ENCODE results near the gene CKS1B. TPM values are rescaled to one million over a fixed set of nuclear protein-coding genes. Genes with fewer than 3 reads are reported as not detected.
A peak's percentile ranks its signal among the peaks of the same experiment; 100 is the strongest.
"Not testable (repeated sequence)": the region's sequence is repeated elsewhere in the genome, so short reads cannot be mapped to it uniquely, and the experiment has no call there.

The CKS1B gene
- polyA plus RNA-seq, 1 experiment, result 111 TPM

- peaks cover 10% of the 10 kb centered on the region for H3K36me3 ChIP-seq (ENCODE audit: control insufficient read depth, insufficient read depth, low read length)
- ChIA-PET POLR2A (no interaction called here), CTCF (interaction anchor here (0.9 to 3.6 kb wide), 8 partner anchors 10 to 101 kb away, joined by 3 to 23 read pairs (median 4); partner anchors contain the start of genes ADAM15, LENEP and PBXIP1)
- H3K4me3 ChIP-seq (ENCODE audit: low read depth, low read length), result peak overlapping the region; percentile 62
- TF ChIP-seq CTCF (IDR thresholded peaks at IDR 0.05; ENCODE audit: insufficient read depth, low read depth, low read length), result no peak
- no peaks in the 10 kb centered on the region for H3K27me3 ChIP-seq (ENCODE audit: control insufficient read depth, insufficient read depth, low read length)
- no peak for DNase-seq (ENCODE audit: low read depth)
Observed at GRCh38 chr1:154983776-154984466, 9.4 kb downstream of the CKS1B start.

- not testable (repeated sequence) for H3K4me3 ChIP-seq (ENCODE audit: low read depth, low read length)
- ChIA-PET CTCF (interaction anchor here (1.2 kb wide), 1 partner anchor 31 kb away, joined by 4 read pairs; no protein-coding TSS in a partner anchor), POLR2A (interaction anchor here (0.6 kb wide), 2 partner anchors 17 to 75 kb away, joined by 8 to 10 read pairs; no protein-coding TSS in a partner anchor)
Observed at GRCh38 chr1:154986736-154987135, 12.3 kb downstream of the CKS1B start.

GRCh38 chr1:154987326-154987725, 12.8 kb downstream of the CKS1B start:
- H3K27me3 ChIP-seq (ENCODE audit: control insufficient read depth, insufficient read depth, low read length), result no peaks in the 10 kb centered on the region
- peaks cover 17% of the 10 kb centered on the region for H3K36me3 ChIP-seq (ENCODE audit: control insufficient read depth, insufficient read depth, low read length)
- TF ChIP-seq CTCF (IDR thresholded peaks at IDR 0.05; ENCODE audit: insufficient read depth, low read depth, low read length), result no peak
- H3K4me3 ChIP-seq (ENCODE audit: low read depth, low read length), result no peak overlapping the region
- no peak for DNase-seq (ENCODE audit: low read depth)
- ChIA-PET CTCF (interaction anchor here (0.7 to 1.7 kb wide), 8 partner anchors 9 to 73 kb away, joined by 3 to 6 read pairs (median 4); partner anchors contain the start of gene PYGO2), POLR2A (no interaction called here)

More at GRCh38 chr1:154986736-154987135, 12.3 kb downstream of the CKS1B start:
- DNase-seq (ENCODE audit: low read depth); H3K27me3 ChIP-seq (ENCODE audit: control insufficient read depth, insufficient read depth, low read length): not testable (repeated sequence)
- H3K36me3 ChIP-seq (ENCODE audit: control insufficient read depth, insufficient read depth, low read length), result peaks cover 17% of the 10 kb centered on the region

- H3K36me3 ChIP-seq (ENCODE audit: control insufficient read depth, insufficient read depth, low read length), result peaks cover 17% of the 10 kb centered on the region
- no peak for DNase-seq (ENCODE audit: low read depth)
- no peak overlapping the region for H3K4me3 ChIP-seq (ENCODE audit: low read depth, low read length)
- H3K27me3 ChIP-seq (ENCODE audit: control insufficient read depth, insufficient read depth, low read length), result no peaks in the 10 kb centered on the region
- TF ChIP-seq CTCF (IDR thresholded peaks at IDR 0.05; ENCODE audit: insufficient read depth, low read depth, low read length), result no peak
- ChIA-PET POLR2A (no interaction called here), CTCF (interaction anchor here (0.7 to 1.7 kb wide), 8 partner anchors 8 to 72 kb away, joined by 3 to 6 read pairs (median 3); partner anchors contain the start of gene PYGO2)
Observed at GRCh38 chr1:154988058-154988954, 13.8 kb downstream of the CKS1B start.

- DNase-seq (ENCODE audit: low read depth), result no peak
- POLR2A ChIA-PET, result no interaction called here
- CTCF ChIA-PET, result no interaction called here
- TF ChIP-seq CTCF (IDR thresholded peaks at IDR 0.05; ENCODE audit: insufficient read depth, low read depth, low read length), result no peak
- no peak overlapping the region for H3K4me3 ChIP-seq (ENCODE audit: low read depth, low read length)
- H3K36me3 ChIP-seq (ENCODE audit: control insufficient read depth, insufficient read depth, low read length), result peaks cover 17% of the 10 kb centered on the region
- H3K27me3 ChIP-seq (ENCODE audit: control insufficient read depth, insufficient read depth, low read length), result no peaks in the 10 kb centered on the region
Observed at GRCh38 chr1:154989195-154989860, 14.8 kb downstream of the CKS1B start.
